RWPE1 (cell line): ENCODE results near the gene MARCKSL1.

Experiments
- CTCF ChIA-PET: fragments of 350-600 bp; sonication (Branson Sonifier 250); formaldehyde crosslinking; extraction: SDS; loops from one replicate; lab custom pipeline; 2021; lab: Yijun Ruan, JAX
- POLR2A ChIA-PET: fragments of 400-600 bp; formaldehyde crosslinking; extraction: SDS; loops from one replicate; lab custom pipeline; 2020; ENCODE audit warnings: antibody characterized with exemption; ENCODE audit not compliant: low non-redundant PET; lab: Yijun Ruan, JAX
- DNase-seq: peaks from one replicate; pipeline ENCODE4 v3.0.0; 2012; ENCODE audit warnings: low spot score
- H3K27ac ChIP-seq: fragments of 450-650 bp; 2 replicates; pipeline ENCODE4 v1.5.1; 2017
- CTCF ChIP-seq: fragments of 450-650 bp; conservative IDR thresholded peaks from 2 replicates; pipeline ENCODE4 v1.5.1; 2017; ENCODE audit warnings: low read depth, mild to moderate bottlenecking

MARCKSL1 gene

GRCh38 chr1:32341186-32341757, 5.2 kb upstream of the MARCKSL1 start:
- no peak overlapping the region for H3K27ac ChIP-seq
- no peak for TF ChIP-seq CTCF

GRCh38 chr1:32339363-32339978, 3.4 kb upstream of the MARCKSL1 start:
- no peak for DNase-seq
- CTCF ChIA-PET = no interaction called here
- no peak for TF ChIP-seq CTCF
- POLR2A ChIA-PET = no interaction called here
- H3K27ac ChIP-seq = no peak overlapping the region

More at GRCh38 chr1:32341186-32341757, 5.2 kb upstream of the MARCKSL1 start:
- CTCF ChIA-PET = interaction anchor here (0.6 kb wide), 2 partner anchors 24 to 93 kb away, joined by 3 to 4 read pairs; no protein-coding TSS in a partner anchor
- POLR2A ChIA-PET = no interaction called here
- DNase-seq = no peak

GRCh38 chr1:32338637-32339145, 2.7 kb upstream of the MARCKSL1 start:
- no peak for TF ChIP-seq CTCF
- CTCF ChIA-PET = no interaction called here
- no peak for DNase-seq
- POLR2A ChIA-PET = no interaction called here
- H3K27ac ChIP-seq = no peak overlapping the region

- POLR2A ChIA-PET = no interaction called here
- CTCF ChIA-PET = no interaction called here
- no peak for DNase-seq
- no peak for TF ChIP-seq CTCF
- no peak overlapping the region for H3K27ac ChIP-seq
Measured at GRCh38 chr1:32337855-32338636, 2.0 kb upstream of the MARCKSL1 start.

- no peak for DNase-seq
- TF ChIP-seq CTCF = no peak
- CTCF ChIA-PET = interaction anchor here (1.1 kb wide), 1 partner anchor 9 kb away, joined by 4 read pairs; no protein-coding TSS in a partner anchor
- POLR2A ChIA-PET = no interaction called here
- H3K27ac ChIP-seq = no peak overlapping the region
Measured at GRCh38 chr1:32336963-32337675, 1.1 kb upstream of the MARCKSL1 start.

- ChIA-PET POLR2A (interaction anchor here (0.7 to 1.0 kb wide), 2 partner anchors 9 to 25 kb away, joined by 3 to 7 read pairs; no protein-coding TSS in a partner anchor), CTCF (interaction anchor here (1.1 to 1.2 kb wide), 2 partner anchors 10 to 64 kb away, joined by 4 read pairs; no protein-coding TSS in a partner anchor)
- H3K27ac ChIP-seq = no peak overlapping the region
- DNase-seq = no peak
- TF ChIP-seq CTCF = no peak
Measured at GRCh38 chr1:32336591-32336932, 529 bp upstream of the MARCKSL1 start.
